HUES48 (cell line): ENCODE measurements around the gene PFDN1.

Source experiments
- H3K27ac ChIP-seq: one replicate; pipeline ENCODE4 v1.7.0; 2013; ENCODE audit warnings: low read depth, low read length, inconsistent platforms
- H3K27me3 ChIP-seq: 2 replicates; pipeline ENCODE4 v1.6.1; 2013; ENCODE audit warnings: mild to moderate bottlenecking, low read length; ENCODE audit not compliant: control insufficient read depth, insufficient read depth
- H3K36me3 ChIP-seq: 2 replicates; pipeline ENCODE4 v1.6.1; 2013; ENCODE audit warnings: low read length; ENCODE audit not compliant: control insufficient read depth, insufficient read depth
- H3K4me1 ChIP-seq: 2 replicates; pipeline ENCODE4 v1.6.1; 2013; ENCODE audit warnings: mild to moderate bottlenecking, low read length; ENCODE audit not compliant: control insufficient read depth, insufficient read depth
- H3K4me3 ChIP-seq: 2 replicates; pipeline ENCODE4 v1.5.1; 2013; ENCODE audit warnings: mild to moderate bottlenecking, low read depth, low read length
- H3K9ac ChIP-seq: 2 replicates; pipeline ENCODE4 v1.6.1; 2013; ENCODE audit warnings: mild to moderate bottlenecking, low read depth, low read length, moderate library complexity
- H3K9me3 ChIP-seq: 2 replicates; pipeline ENCODE4 v1.6.1; 2013; ENCODE audit warnings: low read length; ENCODE audit not compliant: control insufficient read depth, insufficient read depth

Gene PFDN1

DNA sequence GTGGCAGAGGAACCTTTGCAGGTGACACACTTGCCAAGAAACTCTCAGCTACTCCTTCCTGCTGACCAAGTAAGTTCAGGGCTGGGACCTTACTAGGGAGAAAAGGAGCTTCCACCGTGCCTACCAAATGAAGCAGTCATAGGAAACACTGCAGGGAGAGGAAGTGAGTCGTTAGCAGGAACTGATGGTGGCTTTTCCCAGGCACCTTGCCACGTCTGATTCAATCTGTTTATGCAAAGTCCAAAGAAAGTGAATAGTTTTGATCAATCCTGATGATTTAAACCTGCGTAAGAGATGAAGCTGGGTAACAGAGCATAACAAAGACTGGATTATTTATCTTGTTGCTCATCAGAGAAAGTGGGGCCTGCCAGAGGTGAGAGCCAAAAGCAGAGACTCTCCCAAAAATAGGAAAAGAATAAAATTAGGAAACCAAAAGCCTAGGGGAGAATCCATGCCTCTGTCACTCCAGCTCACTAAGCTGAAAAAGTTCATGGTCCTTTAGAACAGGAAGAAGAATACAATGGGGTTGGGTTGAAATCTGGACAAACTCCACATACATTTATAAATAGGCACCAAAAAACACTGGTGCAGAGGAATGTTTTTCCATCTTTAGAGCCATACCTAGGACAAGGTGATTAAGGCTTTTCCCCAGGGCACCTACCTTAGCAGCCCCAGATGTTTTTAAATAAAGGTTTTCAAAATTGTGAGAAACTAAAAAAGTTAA lies 9.3 kb upstream of the PFDN1 start:
- H3K27ac ChIP-seq, result peak overlapping the region; percentile 72
- H3K4me1 ChIP-seq, result peaks cover 11% of the 10 kb centered on the region; the same call in 1 of the 2 replicates
- no peaks in the 10 kb centered on the region for H3K9me3 ChIP-seq
- no peak overlapping the region for H3K9ac ChIP-seq
- H3K36me3 ChIP-seq, result no peaks in the 10 kb centered on the region
- no peaks in the 10 kb centered on the region for H3K27me3 ChIP-seq
- H3K4me3 ChIP-seq, result no peak overlapping the region

DNA sequence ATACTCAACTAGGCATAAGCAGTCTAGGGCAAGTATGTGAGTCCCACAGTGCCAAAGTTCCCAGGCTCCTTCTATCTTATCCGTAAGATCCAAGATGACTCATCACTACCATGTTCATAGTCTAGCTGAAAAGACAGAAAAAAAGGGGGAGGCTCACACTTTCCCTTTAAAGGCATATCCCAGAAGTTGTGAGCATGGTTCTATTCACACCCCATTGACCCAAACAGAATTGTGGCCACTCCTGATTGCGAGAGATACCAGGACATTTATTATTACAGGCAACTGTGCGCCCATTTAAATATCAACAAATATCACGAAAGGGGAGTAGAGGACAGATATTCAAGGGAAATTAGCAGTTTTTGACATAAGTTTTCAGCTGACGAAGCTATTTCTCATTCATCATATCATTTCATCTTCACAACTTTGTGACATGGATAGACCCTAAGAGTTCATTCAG lies 8.1 kb upstream of the PFDN1 start:
- Histone ChIP-seq H3K36me3 (no peaks in the 10 kb centered on the region), H3K4me3 (no peak overlapping the region), H3K27me3 (no peaks in the 10 kb centered on the region), H3K9ac (no peak overlapping the region), H3K27ac (peak overlapping the region; percentile 53), H3K4me1 (peaks cover 11% of the 10 kb centered on the region; the same call in 1 of the 2 replicates), H3K9me3 (no peaks in the 10 kb centered on the region)

DNA sequence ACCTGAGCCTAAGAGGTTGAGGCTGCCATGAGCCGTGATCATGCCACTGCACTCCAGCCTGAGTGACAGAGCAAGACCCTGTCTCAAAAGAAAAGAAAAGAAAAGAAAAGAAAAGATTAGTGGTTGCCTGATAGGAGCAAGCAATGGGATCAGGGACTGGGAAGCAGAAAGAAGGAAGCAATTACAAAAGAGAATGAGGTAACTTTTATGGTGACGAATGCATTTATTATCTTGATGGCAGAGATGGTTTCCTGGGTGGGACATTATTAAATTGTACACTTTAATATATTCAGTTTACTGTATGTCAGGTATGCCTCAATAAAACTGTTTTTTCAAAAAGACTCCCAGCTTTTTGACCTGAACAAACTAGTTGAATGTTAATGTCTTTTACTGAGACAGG lies 7.5 kb upstream of the PFDN1 start:
- H3K27me3 ChIP-seq, result no peaks in the 10 kb centered on the region
- H3K9ac ChIP-seq, result no peak overlapping the region
- no peaks in the 10 kb centered on the region for H3K9me3 ChIP-seq
- no peaks in the 10 kb centered on the region for H3K36me3 ChIP-seq
- peaks cover 11% of the 10 kb centered on the region; the same call in 1 of the 2 replicates for H3K4me1 ChIP-seq
- peak overlapping the region; percentile 53 for H3K27ac ChIP-seq
- no peak overlapping the region for H3K4me3 ChIP-seq

DNA sequence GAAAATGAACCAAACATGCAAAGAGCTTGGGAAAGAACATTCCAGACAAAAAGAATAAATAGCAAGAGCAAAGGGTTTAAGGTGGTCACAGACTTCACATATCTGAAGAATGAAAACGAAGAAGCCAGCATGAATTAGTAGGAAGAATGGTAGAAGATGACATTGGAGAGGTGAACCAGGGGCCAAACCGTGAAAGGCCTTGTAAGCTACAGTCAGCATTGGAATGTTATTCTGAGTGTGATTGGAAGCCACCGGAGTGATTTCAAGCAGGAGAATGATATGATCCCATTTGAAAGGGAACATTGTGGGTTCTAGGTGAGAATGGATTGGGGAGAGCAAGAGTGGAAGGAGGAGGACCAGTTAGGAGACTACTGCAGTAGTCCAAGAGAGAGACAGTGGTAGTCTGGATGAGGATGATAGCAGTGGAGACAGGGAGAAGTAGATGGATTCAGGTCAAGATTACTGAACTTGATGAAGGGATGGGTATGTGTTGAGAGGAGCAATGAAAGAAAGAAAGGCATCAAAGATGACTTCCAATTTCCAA lies 6.9 kb upstream of the PFDN1 start:
- H3K36me3 ChIP-seq, result no peaks in the 10 kb centered on the region
- H3K9ac ChIP-seq, result no peak overlapping the region
- H3K27me3 ChIP-seq, result no peaks in the 10 kb centered on the region
- no peak overlapping the region for H3K4me3 ChIP-seq
- no peak overlapping the region for H3K27ac ChIP-seq
- peaks cover 11% of the 10 kb centered on the region; the same call in 1 of the 2 replicates for H3K4me1 ChIP-seq
- no peaks in the 10 kb centered on the region for H3K9me3 ChIP-seq

DNA sequence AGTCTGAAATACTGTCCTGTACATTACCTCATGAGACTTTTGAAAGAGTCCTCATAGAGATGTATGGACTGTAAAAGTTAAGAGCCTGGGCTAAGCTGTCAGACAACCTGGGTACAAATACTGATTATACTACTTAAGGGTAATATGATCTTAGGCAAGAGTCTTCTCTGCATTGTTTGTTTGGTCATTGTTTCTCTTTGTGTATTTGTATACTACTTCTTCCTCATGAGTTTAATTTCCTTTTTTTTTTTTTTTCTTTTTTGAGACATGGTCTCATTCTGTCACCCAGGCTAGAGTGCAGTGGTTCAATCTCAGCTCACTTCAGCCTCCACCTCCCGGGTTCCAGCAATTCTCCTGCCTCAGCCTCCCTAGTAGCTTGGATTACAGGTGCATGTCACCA lies 2.6 kb upstream of the PFDN1 start:
- no peaks in the 10 kb centered on the region for H3K4me1 ChIP-seq
- H3K4me3 ChIP-seq, result no peak overlapping the region
- no peak overlapping the region for H3K27ac ChIP-seq
- H3K27me3 ChIP-seq, result no peaks in the 10 kb centered on the region
- H3K36me3 ChIP-seq, result no peaks in the 10 kb centered on the region
- H3K9ac ChIP-seq, result no peak overlapping the region
- H3K9me3 ChIP-seq, result no peaks in the 10 kb centered on the region

DNA sequence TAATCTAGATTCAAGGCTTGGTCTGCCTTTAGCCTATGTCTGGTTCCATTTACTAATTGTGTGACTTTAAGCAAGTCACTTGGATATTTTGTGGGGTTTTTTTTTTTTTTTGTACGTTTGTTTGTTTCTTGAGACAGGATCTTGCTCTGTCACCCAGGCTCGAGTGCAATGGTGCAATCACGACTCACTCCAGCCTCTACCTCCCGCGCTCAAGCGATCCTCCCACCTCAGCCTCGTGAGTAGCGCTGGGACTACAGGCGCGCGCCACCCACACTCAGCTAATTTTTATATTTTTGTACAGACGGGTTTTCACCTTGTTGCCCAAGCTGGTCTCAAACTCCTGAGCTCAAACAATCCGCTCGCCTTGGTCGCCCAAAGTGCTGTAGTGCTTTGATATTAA lies 1.1 kb upstream of the PFDN1 start:
- Histone ChIP-seq H3K36me3 (peaks cover 9% of the 10 kb centered on the region), H3K9me3 (no peaks in the 10 kb centered on the region), H3K27ac (no peak overlapping the region), H3K4me3 (no peak overlapping the region), H3K4me1 (no peaks in the 10 kb centered on the region; the same call in 1 of the 2 replicates), H3K9ac (no peak overlapping the region), H3K27me3 (no peaks in the 10 kb centered on the region)

DNA sequence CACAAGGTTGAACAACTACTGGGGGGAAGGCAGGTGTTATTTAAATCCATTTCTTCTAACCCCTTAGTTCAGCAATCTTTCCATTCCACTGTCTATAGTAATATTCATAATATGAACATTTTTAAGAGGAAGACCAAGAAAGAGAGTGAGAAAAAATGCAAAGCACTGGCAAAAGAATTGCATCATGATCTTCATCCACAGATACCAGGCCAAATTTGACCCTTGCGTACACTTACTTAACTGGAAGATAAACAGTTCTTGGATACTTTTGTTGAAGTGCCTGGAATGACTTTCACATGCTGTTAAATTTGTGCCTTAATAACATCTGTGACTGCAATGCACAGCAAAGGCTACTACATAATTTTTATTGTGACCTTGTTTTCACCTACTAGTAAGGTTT lies 1.8 kb downstream of the PFDN1 start:
- H3K27ac ChIP-seq, result no peak overlapping the region
- no peak overlapping the region for H3K9ac ChIP-seq
- H3K27me3 ChIP-seq, result no peaks in the 10 kb centered on the region
- no peak overlapping the region for H3K4me3 ChIP-seq
- H3K36me3 ChIP-seq, result peaks cover 18% of the 10 kb centered on the region
- H3K9me3 ChIP-seq, result no peaks in the 10 kb centered on the region
- H3K4me1 ChIP-seq, result peaks cover 22% of the 10 kb centered on the region; the same call in 1 of the 2 replicates

DNA sequence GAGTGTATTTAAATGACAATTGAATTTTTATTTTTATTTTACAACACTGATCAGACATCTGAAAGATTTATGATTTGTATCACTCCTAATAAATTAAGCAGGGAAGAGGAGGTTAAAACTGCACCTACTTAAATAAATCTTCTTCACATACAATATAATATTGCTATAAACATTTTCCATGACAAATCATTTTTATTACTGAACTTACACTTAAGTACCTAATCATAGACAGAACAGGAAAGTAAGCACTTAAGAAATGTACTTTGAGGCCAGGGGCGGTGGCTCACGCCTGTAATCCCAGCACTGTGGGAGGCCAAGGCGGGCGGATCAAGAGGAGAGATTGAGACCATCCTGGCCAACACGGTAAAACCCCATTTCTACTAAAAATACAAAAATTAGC lies 3.8 kb downstream of the PFDN1 start:
- no peak overlapping the region for H3K9ac ChIP-seq

DNA sequence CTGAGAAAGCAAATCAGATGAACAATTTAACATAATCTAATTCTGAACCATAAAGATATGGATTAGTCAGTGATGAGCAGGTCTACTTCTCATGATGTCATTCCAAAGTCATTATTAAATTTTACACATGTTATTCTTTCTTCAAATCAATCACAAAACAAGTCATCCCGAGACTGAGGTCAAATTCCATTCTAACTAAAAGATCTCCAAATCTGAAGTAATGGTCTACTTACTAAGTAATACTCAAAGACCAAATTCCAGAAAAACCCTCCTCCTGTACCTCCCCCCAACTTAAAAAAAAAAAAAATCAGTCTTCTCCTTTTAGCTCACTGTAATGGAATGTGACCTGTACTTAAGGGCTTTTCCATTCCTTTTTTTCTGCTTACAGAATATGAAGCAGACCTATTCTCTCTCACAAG lies 4.7 kb downstream of the PFDN1 start:
- Histone ChIP-seq H3K36me3 (peaks cover 18% of the 10 kb centered on the region), H3K4me3 (peak overlapping the region; percentile 33; the same call in 1 of the 2 replicates), H3K27me3 (no peaks in the 10 kb centered on the region), H3K27ac (peak overlapping the region; percentile 46), H3K4me1 (peaks cover 47% of the 10 kb centered on the region; the same call in 1 of the 2 replicates), H3K9ac (no peak overlapping the region), H3K9me3 (no peaks in the 10 kb centered on the region)

More for the DNA sequence above, 3.8 kb downstream of the PFDN1 start:
- Histone ChIP-seq H3K4me1 (peaks cover 39% of the 10 kb centered on the region; the same call in 1 of the 2 replicates), H3K9me3 (no peaks in the 10 kb centered on the region), H3K27ac (peak overlapping the region; percentile 46), H3K27me3 (no peaks in the 10 kb centered on the region), H3K36me3 (peaks cover 18% of the 10 kb centered on the region), H3K4me3 (no peak overlapping the region)

DNA sequence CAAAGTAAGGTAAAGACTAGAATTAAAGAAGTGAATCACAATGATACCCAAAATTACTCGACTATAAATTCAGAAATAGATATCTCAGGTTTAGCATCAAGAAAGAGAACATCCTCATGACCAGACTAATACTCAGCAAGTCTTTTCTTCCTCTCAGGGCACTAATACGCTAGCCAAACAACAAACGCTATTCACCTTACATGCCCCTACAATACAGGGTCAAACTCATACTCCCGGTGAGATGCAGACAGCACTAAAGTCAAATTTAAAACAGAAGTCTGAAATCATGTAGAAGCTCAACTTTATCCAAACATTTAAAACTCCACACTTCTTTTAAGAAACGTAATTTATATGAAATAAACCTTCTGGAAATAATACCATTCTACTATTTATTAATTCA lies 5.6 kb downstream of the PFDN1 start:
- H3K36me3 ChIP-seq, result peaks cover 18% of the 10 kb centered on the region
- no peak overlapping the region for H3K4me3 ChIP-seq
- no peaks in the 10 kb centered on the region for H3K27me3 ChIP-seq
- H3K4me1 ChIP-seq, result peaks cover 50% of the 10 kb centered on the region; the same call in 1 of the 2 replicates
- H3K27ac ChIP-seq, result no peak overlapping the region
- no peak overlapping the region for H3K9ac ChIP-seq
- H3K9me3 ChIP-seq, result no peaks in the 10 kb centered on the region

DNA sequence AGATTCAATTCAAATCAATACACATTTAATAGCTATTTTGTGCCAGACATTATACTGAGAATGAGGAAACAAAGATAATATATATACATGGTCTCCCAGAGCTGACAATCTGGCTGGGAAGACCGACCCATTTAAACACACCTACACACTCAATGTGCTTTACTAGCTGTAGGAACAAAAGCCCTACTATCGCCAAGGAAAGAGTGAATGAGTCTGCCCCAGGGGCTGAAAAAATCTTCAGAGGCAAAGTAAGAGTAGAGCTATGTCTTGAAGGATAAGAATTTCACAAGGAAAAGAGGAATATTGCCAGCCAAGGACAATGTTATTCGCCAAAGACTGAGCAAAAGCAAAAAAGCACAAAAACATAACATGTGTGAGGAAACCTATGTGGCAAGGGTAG lies 6.6 kb downstream of the PFDN1 start:
- H3K4me3 ChIP-seq, result no peak overlapping the region
- H3K9ac ChIP-seq, result no peak overlapping the region
- H3K27me3 ChIP-seq, result no peaks in the 10 kb centered on the region
- no peaks in the 10 kb centered on the region for H3K9me3 ChIP-seq
- H3K27ac ChIP-seq, result no peak overlapping the region
- H3K36me3 ChIP-seq, result peaks cover 18% of the 10 kb centered on the region
- peaks cover 50% of the 10 kb centered on the region; the same call in 1 of the 2 replicates for H3K4me1 ChIP-seq
